Measurements from ENCODE around the gene ANKRD11. TPM values are rescaled to one million over a fixed set of nuclear protein-coding genes. Genes with fewer than 3 reads are reported as not detected.

The ANKRD11 gene
- polyA plus RNA-seq, 3 donors: 3.2 to 62.4 (median 5.4) TPM

- Histone ChIP-seq H3K4me3 (replicated peaks in 1 of 3; ENCODE audit: low read depth in 2 of 3, low read length in 3 of 3) (no peak overlapping the region), H3K27ac (ENCODE audit: low read depth in 1 of 2, low read length in 2 of 2) (no peak overlapping the region), H3K9ac (ENCODE audit: insufficient read depth, low read length, poor library complexity, severe bottlenecking) (no peak overlapping the region), H2AFZ (ENCODE audit: insufficient read depth, low read depth, low read length, poor library complexity, severe bottlenecking) (no peak overlapping the region), H3K79me2 (ENCODE audit: insufficient read depth, low read length) (peaks cover 19% of the 10 kb centered on the region), H3K4me1 (ENCODE audit: control insufficient read depth in 1 of 2, insufficient read depth in 2 of 2, low read length in 2 of 2) (no peaks in the 10 kb centered on the region), H3K4me2 (replicated peaks; ENCODE audit: extremely low read depth, low read length, poor library complexity, severe bottlenecking) (no peak overlapping the region), H4K20me1 (ENCODE audit: insufficient read depth, low read length) (peaks cover 42% of the 10 kb centered on the region), H3K36me3 (replicated peaks in 1 of 2; ENCODE audit: control insufficient read depth in 1 of 2, insufficient read depth in 2 of 2, low read length in 2 of 2) (peaks cover 84 to 100% of the 10 kb centered on the region in 2 donors), H3K27me3 (ENCODE audit: control insufficient read depth in 2 of 2, insufficient read depth in 2 of 2, low read length in 2 of 2) (no peaks in the 10 kb centered on the region), H3K9me3 (replicated peaks in 1 of 2; ENCODE audit: control insufficient read depth in 1 of 2, insufficient read depth in 1 of 2, low read length in 2 of 2) (no peaks in the 10 kb centered on the region)
- TF ChIP-seq CTCF (IDR thresholded peaks at IDR 0.05): no peak
- no peaks in the 10 kb centered on the region for H3K4me1 Mint-ChIP-seq
- no peak overlapping the region for H3K4me3 Mint-ChIP-seq
- peak overlapping the region in 3 of 7 donors; percentile 24 to 26 (median 25) for H3K27ac Mint-ChIP-seq
- intact Hi-C loops (cut with micrococcal nuclease): no loop called here
- no peaks in the 10 kb centered on the region for H3K27me3 Mint-ChIP-seq (ENCODE audit: low read depth in 3 of 3)
- peaks cover 0 to 3% (median 0%) of the 10 kb centered on the region in 7 donors for H3K9me3 Mint-ChIP-seq
- no peak for DNase-seq
- 92% methylated on average over 32 of the region's 32 CpGs for WGBS (ENCODE audit: insufficient coverage)
- H3K36me3 Mint-ChIP-seq: peaks cover 79 to 98% of the 10 kb centered on the region in 2 donors
Observed at GRCh38 chr16:89523680-89524344, 33.5 kb upstream of the ANKRD11 start.

- Mint-ChIP-seq H3K4me1 (no peaks in the 10 kb centered on the region), H3K4me3 (no peak overlapping the region), H3K27me3 (ENCODE audit: low read depth in 3 of 3) (no peaks in the 10 kb centered on the region), H3K36me3 (peaks cover 83 to 98% of the 10 kb centered on the region in 2 donors), H3K9me3 (peaks cover 0 to 12% (median 4%) of the 10 kb centered on the region in 7 donors), H3K27ac (peak overlapping the region in 2 of 7 donors; percentile 50 to 56)
- intact Hi-C loops (cut with micrococcal nuclease): no loop called here
- Histone ChIP-seq H3K4me2 (replicated peaks; ENCODE audit: extremely low read depth, low read length, poor library complexity, severe bottlenecking) (no peak overlapping the region), H3K9ac (ENCODE audit: insufficient read depth, low read length, poor library complexity, severe bottlenecking) (no peak overlapping the region), H3K4me3 (replicated peaks in 1 of 3; ENCODE audit: low read depth in 2 of 3, low read length in 3 of 3) (no peak overlapping the region), H2AFZ (ENCODE audit: insufficient read depth, low read depth, low read length, poor library complexity, severe bottlenecking) (no peak overlapping the region), H3K79me2 (ENCODE audit: insufficient read depth, low read length) (peaks cover 30% of the 10 kb centered on the region), H4K20me1 (ENCODE audit: insufficient read depth, low read length) (peaks cover 56% of the 10 kb centered on the region), H3K4me1 (ENCODE audit: control insufficient read depth in 1 of 2, insufficient read depth in 2 of 2, low read length in 2 of 2) (no peaks in the 10 kb centered on the region), H3K9me3 (replicated peaks in 1 of 2; ENCODE audit: control insufficient read depth in 1 of 2, insufficient read depth in 1 of 2, low read length in 2 of 2) (peaks cover 0 to 7% of the 10 kb centered on the region in 2 donors), H3K36me3 (replicated peaks in 1 of 2; ENCODE audit: control insufficient read depth in 1 of 2, insufficient read depth in 2 of 2, low read length in 2 of 2) (peaks cover 93 to 100% of the 10 kb centered on the region in 2 donors), H3K27me3 (ENCODE audit: control insufficient read depth in 2 of 2, insufficient read depth in 2 of 2, low read length in 2 of 2) (no peaks in the 10 kb centered on the region), H3K27ac (ENCODE audit: low read depth in 1 of 2, low read length in 2 of 2) (no peak overlapping the region)
- 99% methylated on average over 29 of the region's 31 CpGs for WGBS (ENCODE audit: insufficient coverage)
- no peak for TF ChIP-seq CTCF (IDR thresholded peaks at IDR 0.05)
- DNase-seq: no peak
Observed at GRCh38 chr16:89522287-89522686, 31.9 kb upstream of the ANKRD11 start.

All from CD14-positive monocyte (primary cell).